Measurements from ENCODE around the gene LIG3. TPM values are rescaled to one million over a fixed set of nuclear protein-coding genes. Genes with fewer than 3 reads are reported as not detected.

The LIG3 gene
- polyA plus RNA-seq, 4 donors: 4.9 to 23.9 (median 9.9) TPM

- Histone ChIP-seq H3K9me3 (ENCODE audit: control insufficient read depth in 2 of 2, insufficient read depth in 1 of 2, low read depth in 1 of 2, low read length in 1 of 2) (no peaks in the 10 kb centered on the region), H3K36me3 (ENCODE audit: control insufficient read depth in 3 of 3, insufficient read depth in 2 of 3, low read depth in 1 of 3, low read length in 3 of 3) (peaks cover 6 to 69% (median 11%) of the 10 kb centered on the region in 3 donors), H3K27ac (ENCODE audit: low read depth in 1 of 3, low read length in 2 of 3) (no peak overlapping the region), H3K27me3 (ENCODE audit: control insufficient read depth in 3 of 3, insufficient read depth in 3 of 3, low read length in 3 of 3) (no peaks in the 10 kb centered on the region), H3K4me1 (ENCODE audit: control insufficient read depth in 3 of 3, insufficient read depth in 2 of 3, low read depth in 1 of 3, low read length in 2 of 3) (no peaks in the 10 kb centered on the region), H3K4me3 (ENCODE audit: low read depth in 1 of 3, low read length in 3 of 3) (no peak overlapping the region)
- DNase-seq: no peak
- no peak for FAIRE-seq
- 86 to 95% (median 93%) methylated on average over 4 of the region's 4 CpGs for WGBS, 3 donors
These were observed 23.5 kb downstream of the LIG3 start for GRCh38 chr17:35003778-35004177.

- Histone ChIP-seq H3K27ac (ENCODE audit: low read depth in 1 of 3, low read length in 2 of 3) (no peak overlapping the region), H3K4me1 (ENCODE audit: control insufficient read depth in 3 of 3, insufficient read depth in 2 of 3, low read depth in 1 of 3, low read length in 2 of 3) (no peaks in the 10 kb centered on the region), H3K4me3 (ENCODE audit: low read depth in 1 of 3, low read length in 3 of 3) (no peak overlapping the region), H3K36me3 (ENCODE audit: control insufficient read depth in 3 of 3, insufficient read depth in 2 of 3, low read depth in 1 of 3, low read length in 3 of 3) (peaks cover 2 to 59% (median 9%) of the 10 kb centered on the region in 3 donors), H3K27me3 (ENCODE audit: control insufficient read depth in 3 of 3, insufficient read depth in 3 of 3, low read length in 3 of 3) (no peaks in the 10 kb centered on the region), H3K9me3 (ENCODE audit: control insufficient read depth in 2 of 2, insufficient read depth in 1 of 2, low read depth in 1 of 2, low read length in 1 of 2) (no peaks in the 10 kb centered on the region)
- no peak for DNase-seq
- WGBS, 3 donors: 77 to 88% (median 81%) methylated on average over 4 of the region's 4 CpGs
- FAIRE-seq: no peak
These were observed 26.0 kb downstream of the LIG3 start for GRCh38 chr17:35006345-35006744.

- DNase-seq: no peak
- Histone ChIP-seq H3K4me1 (ENCODE audit: control insufficient read depth in 3 of 3, insufficient read depth in 2 of 3, low read depth in 1 of 3, low read length in 2 of 3) (no peaks in the 10 kb centered on the region), H3K36me3 (ENCODE audit: control insufficient read depth in 3 of 3, insufficient read depth in 2 of 3, low read depth in 1 of 3, low read length in 3 of 3) (peaks cover 2 to 59% (median 8%) of the 10 kb centered on the region in 3 donors), H3K27ac (ENCODE audit: low read depth in 1 of 3, low read length in 2 of 3) (no peak overlapping the region), H3K27me3 (ENCODE audit: control insufficient read depth in 3 of 3, insufficient read depth in 3 of 3, low read length in 3 of 3) (no peaks in the 10 kb centered on the region), H3K4me3 (ENCODE audit: low read depth in 1 of 3, low read length in 3 of 3) (no peak overlapping the region), H3K9me3 (ENCODE audit: control insufficient read depth in 2 of 2, insufficient read depth in 1 of 2, low read depth in 1 of 2, low read length in 1 of 2) (no peaks in the 10 kb centered on the region)
- 61 to 98% (median 92%) methylated on average over 1 of the region's 1 CpG for WGBS, 3 donors
- no peak for FAIRE-seq
These were observed 26.6 kb downstream of the LIG3 start for GRCh38 chr17:35006961-35007360.

- H3K4me3 ChIP-seq (ENCODE audit: low read depth in 1 of 3, low read length in 3 of 3): no peak overlapping the region
- DNase-seq (no peak), FAIRE-seq (no peak)
- H3K27me3 ChIP-seq (ENCODE audit: control insufficient read depth in 3 of 3, insufficient read depth in 3 of 3, low read length in 3 of 3): no peaks in the 10 kb centered on the region
- WGBS, 3 donors: 68 to 75% (median 74%) methylated on average over 3 of the region's 3 CpGs
- no peaks in the 10 kb centered on the region for H3K4me1 ChIP-seq (ENCODE audit: control insufficient read depth in 3 of 3, insufficient read depth in 2 of 3, low read depth in 1 of 3, low read length in 2 of 3)
- no peaks in the 10 kb centered on the region for H3K9me3 ChIP-seq (ENCODE audit: control insufficient read depth in 2 of 2, insufficient read depth in 1 of 2, low read depth in 1 of 2, low read length in 1 of 2)
- H3K27ac ChIP-seq (ENCODE audit: low read depth in 1 of 3, low read length in 2 of 3): no peak overlapping the region
- H3K36me3 ChIP-seq (ENCODE audit: control insufficient read depth in 3 of 3, insufficient read depth in 2 of 3, low read depth in 1 of 3, low read length in 3 of 3): peaks cover 0 to 45% (median 9%) of the 10 kb centered on the region in 3 donors
These were observed 29.8 kb downstream of the LIG3 start for GRCh38 chr17:35010093-35010492.

GRCh38 chr17:35011671-35012216 lies 31.4 kb downstream of the LIG3 start:
- no peaks in the 10 kb centered on the region for H3K27me3 ChIP-seq (ENCODE audit: control insufficient read depth in 3 of 3, insufficient read depth in 3 of 3, low read length in 3 of 3)
- peaks cover 3 to 45% (median 16%) of the 10 kb centered on the region in 3 donors for H3K36me3 ChIP-seq (ENCODE audit: control insufficient read depth in 3 of 3, insufficient read depth in 2 of 3, low read depth in 1 of 3, low read length in 3 of 3)
- no peaks in the 10 kb centered on the region for H3K4me1 ChIP-seq (ENCODE audit: control insufficient read depth in 3 of 3, insufficient read depth in 2 of 3, low read depth in 1 of 3, low read length in 2 of 3)
- no peak overlapping the region for H3K27ac ChIP-seq (ENCODE audit: low read depth in 1 of 3, low read length in 2 of 3)
- DNase-seq (no peak), FAIRE-seq (no peak)
- no peak overlapping the region for H3K4me3 ChIP-seq (ENCODE audit: low read depth in 1 of 3, low read length in 3 of 3)
- H3K9me3 ChIP-seq (ENCODE audit: control insufficient read depth in 2 of 2, insufficient read depth in 1 of 2, low read depth in 1 of 2, low read length in 1 of 2): no peaks in the 10 kb centered on the region
- 83 to 93% (median 93%) methylated on average over 5 of the region's 5 CpGs for WGBS, 3 donors

- Histone ChIP-seq H3K4me1 (ENCODE audit: control insufficient read depth in 3 of 3, insufficient read depth in 2 of 3, low read depth in 1 of 3, low read length in 2 of 3) (no peaks in the 10 kb centered on the region), H3K27ac (ENCODE audit: low read depth in 1 of 3, low read length in 2 of 3) (no peak overlapping the region), H3K4me3 (ENCODE audit: low read depth in 1 of 3, low read length in 3 of 3) (no peak overlapping the region), H3K36me3 (ENCODE audit: control insufficient read depth in 3 of 3, insufficient read depth in 2 of 3, low read depth in 1 of 3, low read length in 3 of 3) (peaks cover 7 to 42% (median 18%) of the 10 kb centered on the region in 3 donors), H3K9me3 (ENCODE audit: control insufficient read depth in 2 of 2, insufficient read depth in 1 of 2, low read depth in 1 of 2, low read length in 1 of 2) (no peaks in the 10 kb centered on the region), H3K27me3 (ENCODE audit: control insufficient read depth in 3 of 3, insufficient read depth in 3 of 3, low read length in 3 of 3) (no peaks in the 10 kb centered on the region)
- 96 to 97% (median 97%) methylated on average over 4 of the region's 4 CpGs for WGBS, 3 donors
- FAIRE-seq: no peak
- no peak for DNase-seq
These were observed 36.1 kb downstream of the LIG3 start for GRCh38 chr17:35016369-35016768.

- Histone ChIP-seq H3K4me1 (ENCODE audit: control insufficient read depth in 3 of 3, insufficient read depth in 2 of 3, low read depth in 1 of 3, low read length in 2 of 3) (peaks cover 0 to 1% (median 0%) of the 10 kb centered on the region in 3 donors), H3K9me3 (ENCODE audit: control insufficient read depth in 2 of 2, insufficient read depth in 1 of 2, low read depth in 1 of 2, low read length in 1 of 2) (no peaks in the 10 kb centered on the region), H3K4me3 (ENCODE audit: low read depth in 1 of 3, low read length in 3 of 3) (no peak overlapping the region), H3K36me3 (ENCODE audit: control insufficient read depth in 3 of 3, insufficient read depth in 2 of 3, low read depth in 1 of 3, low read length in 3 of 3) (peaks cover 7 to 38% (median 18%) of the 10 kb centered on the region in 3 donors), H3K27ac (ENCODE audit: low read depth in 1 of 3, low read length in 2 of 3) (no peak overlapping the region), H3K27me3 (ENCODE audit: control insufficient read depth in 3 of 3, insufficient read depth in 3 of 3, low read length in 3 of 3) (no peaks in the 10 kb centered on the region)
- DNase-seq: no peak
- WGBS, 3 donors: 93 to 96% (median 93%) methylated on average over 4 of the region's 4 CpGs
- FAIRE-seq: no peak
These were observed 36.7 kb downstream of the LIG3 start for GRCh38 chr17:35017021-35017420.

- Histone ChIP-seq H3K27ac (ENCODE audit: low read depth in 1 of 3, low read length in 2 of 3) (no peak overlapping the region), H3K9me3 (ENCODE audit: control insufficient read depth in 2 of 2, insufficient read depth in 1 of 2, low read depth in 1 of 2, low read length in 1 of 2) (no peaks in the 10 kb centered on the region), H3K4me1 (ENCODE audit: control insufficient read depth in 3 of 3, insufficient read depth in 2 of 3, low read depth in 1 of 3, low read length in 2 of 3) (peaks cover 0 to 3% (median 0%) of the 10 kb centered on the region in 3 donors), H3K4me3 (ENCODE audit: low read depth in 1 of 3, low read length in 3 of 3) (no peak overlapping the region), H3K27me3 (ENCODE audit: control insufficient read depth in 3 of 3, insufficient read depth in 3 of 3, low read length in 3 of 3) (no peaks in the 10 kb centered on the region), H3K36me3 (ENCODE audit: control insufficient read depth in 3 of 3, insufficient read depth in 2 of 3, low read depth in 1 of 3, low read length in 3 of 3) (peaks cover 7 to 40% (median 12%) of the 10 kb centered on the region in 3 donors)
- WGBS, 3 donors: 47 to 79% (median 57%) methylated on average over 2 of the region's 2 CpGs
- peak in 1 of 2 donors; percentile 16 for DNase-seq
- no peak for FAIRE-seq
These were observed 38.5 kb downstream of the LIG3 start for GRCh38 chr17:35018814-35019213.
